T-helper 17 cell (primary cell): Measurements from ENCODE around the gene SSR1. TPM values are rescaled to one million over a fixed set of nuclear protein-coding genes. Genes with fewer than 3 reads are reported as not detected.
"Not testable (repeated sequence)": the region's sequence is repeated elsewhere in the genome, so short reads cannot be mapped to it uniquely, and the experiment has no call there.

ENCODE experiments used
- ATAC-seq: fragments of 150-1000 bp; cut with Tn5 transposase; 2 replicates; pipeline ENCODE4 v1.10.0; 2021; ENCODE audit warnings: mild to moderate bottlenecking, moderate library complexity
- DNase-seq, 3 donors: peaks; one replicate each; pipeline versions ENCODE4 v3.0.0 to v3.0.0-alpha.2; 2020 to 2021
- H3K9me3 ChIP-seq: one replicate; pipeline ENCODE4 v1.7.0; 2013; ENCODE audit warnings: low read length, mild to moderate bottlenecking; ENCODE audit not compliant: control insufficient read depth, poor library complexity, severe bottlenecking
- H3K27ac Mint-ChIP-seq: one replicate; pipeline ENCODE4 v1.8.0; 2022; ENCODE audit warnings: mild to moderate bottlenecking, moderate library complexity, mixed read lengths
- H3K27me3 Mint-ChIP-seq: one replicate; pipeline ENCODE4 v1.8.0; 2022; ENCODE audit warnings: mixed read lengths
- H3K36me3 Mint-ChIP-seq: one replicate; pipeline ENCODE4 v1.8.0; 2022; ENCODE audit warnings: low read depth, mixed read lengths
- H3K4me1 Mint-ChIP-seq: one replicate; pipeline ENCODE4 v1.8.0; 2022; ENCODE audit warnings: mild to moderate bottlenecking, mixed read lengths
- H3K4me3 Mint-ChIP-seq: one replicate; pipeline ENCODE4 v1.8.0; 2022; ENCODE audit warnings: mild to moderate bottlenecking, moderate library complexity, mixed read lengths
- total RNA-seq, 4 donors: library from RNA in 2 of 4; stranded (reverse) in 2 of 4; gene quantifications; one replicate each; pipeline ENCODE4 v1.2.3 and lab custom pipeline; 2022 to 2026

SSR1 gene
- total RNA-seq, 2 donors from 2014 or later = 80.4 to 96.1 TPM

DNA sequence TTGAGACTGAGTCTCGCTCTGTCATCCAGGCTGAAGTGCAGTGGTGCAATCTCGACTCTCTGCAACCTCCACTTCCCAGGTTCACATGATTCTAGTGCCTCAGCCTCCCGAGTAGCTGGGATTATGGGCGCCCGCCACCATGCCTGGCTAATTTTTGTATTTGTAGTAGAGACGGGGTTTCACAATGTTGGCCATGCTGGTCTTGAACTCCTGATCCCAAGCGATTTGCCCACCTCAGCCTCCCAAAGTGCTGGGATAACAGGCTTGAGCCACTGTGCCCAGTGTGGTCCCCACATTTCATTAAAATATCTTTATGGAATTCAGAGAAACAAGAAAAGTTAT, 47.6 kb downstream of the SSR1 start:
- ATAC-seq, H3K36me3 Mint-ChIP-seq, H3K4me3 Mint-ChIP-seq, DNase-seq, H3K9me3 ChIP-seq, H3K27ac Mint-ChIP-seq: not testable (repeated sequence)
- peaks cover 18% of the 10 kb centered on the region for H3K27me3 Mint-ChIP-seq
- peaks cover 11% of the 10 kb centered on the region for H3K4me1 Mint-ChIP-seq

DNA sequence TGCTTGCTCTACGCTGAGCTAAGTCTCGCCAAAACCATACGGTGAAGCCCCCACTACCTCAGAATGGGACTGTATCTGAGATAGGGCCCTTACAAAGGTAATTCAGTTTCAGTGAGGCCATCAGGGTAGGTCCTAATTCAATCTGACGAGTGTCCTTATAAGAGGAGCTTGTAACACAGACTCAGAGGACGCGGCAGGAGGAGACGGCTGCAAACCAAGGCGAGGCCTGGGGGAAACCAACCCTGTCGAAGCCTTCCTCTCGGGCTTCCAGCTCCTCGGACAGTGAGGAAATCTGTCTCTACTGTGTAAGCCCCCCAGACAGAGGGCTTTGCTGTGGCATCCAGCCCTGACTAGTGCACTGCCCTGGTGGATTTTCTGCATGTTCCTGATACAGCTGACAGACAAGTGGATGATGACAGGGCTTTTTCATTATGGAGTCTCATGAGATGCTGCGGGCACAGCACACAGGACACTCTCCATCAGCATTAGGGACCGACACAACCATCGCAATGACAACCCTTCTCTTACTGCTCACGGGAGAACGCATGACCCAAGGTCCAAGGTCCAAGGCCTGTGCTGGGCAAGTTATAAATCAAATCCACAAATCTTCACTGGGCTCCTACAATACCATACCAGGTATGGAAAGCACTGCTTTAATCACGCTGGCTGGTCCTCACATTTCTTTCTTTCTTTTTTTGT, 48.2 kb downstream of the SSR1 start:
- ATAC-seq (no peak), DNase-seq (no peak)
- H3K27ac Mint-ChIP-seq = no peak overlapping the region
- peaks cover 13% of the 10 kb centered on the region for H3K4me1 Mint-ChIP-seq
- peaks cover 20% of the 10 kb centered on the region for H3K27me3 Mint-ChIP-seq
- peaks cover 4% of the 10 kb centered on the region for H3K36me3 Mint-ChIP-seq
- no peaks in the 10 kb centered on the region for H3K9me3 ChIP-seq
- no peak overlapping the region for H3K4me3 Mint-ChIP-seq

DNA sequence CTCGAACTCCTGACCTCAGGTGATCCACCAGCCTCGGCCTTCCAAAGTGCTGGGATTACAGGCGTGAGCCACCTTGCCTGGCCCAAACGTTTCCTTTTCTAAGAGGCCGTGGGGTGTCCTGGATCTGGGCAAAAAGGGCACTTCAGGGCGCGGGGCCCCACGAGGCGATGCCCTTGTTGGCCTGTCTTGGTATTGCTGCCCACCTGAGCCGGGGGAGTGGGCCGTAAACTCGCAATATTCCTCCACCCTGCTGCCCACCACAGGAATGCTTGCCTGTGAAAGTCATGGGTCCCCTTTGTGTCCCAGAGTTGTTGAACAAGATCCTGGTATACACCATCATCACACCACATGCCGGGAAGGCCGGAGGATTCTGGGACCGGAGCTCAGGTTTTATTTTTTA, 49.0 kb downstream of the SSR1 start:
- no peak for ATAC-seq
- H3K27me3 Mint-ChIP-seq = peaks cover 28% of the 10 kb centered on the region
- H3K36me3 Mint-ChIP-seq = peaks cover 6% of the 10 kb centered on the region

DNA sequence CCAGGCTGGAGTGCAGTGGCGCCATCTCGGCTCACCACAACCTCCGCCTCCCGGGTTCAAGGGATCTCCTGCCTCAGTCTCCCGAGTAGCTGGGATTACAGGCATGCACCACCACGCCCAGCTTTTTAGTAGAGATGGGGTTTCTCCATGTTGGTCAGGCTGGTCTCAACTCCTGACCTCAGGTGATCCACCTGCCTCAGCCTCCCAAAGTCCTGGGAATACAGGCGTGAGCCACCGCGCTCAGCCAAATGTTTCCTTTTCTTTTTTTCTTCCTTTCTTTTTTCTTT, 49.5 kb downstream of the SSR1 start:
- not testable (repeated sequence) for ATAC-seq, H3K4me3 Mint-ChIP-seq, H3K9me3 ChIP-seq

More for the DNA sequence above, 49.0 kb downstream of the SSR1 start:
- no peak overlapping the region for H3K27ac Mint-ChIP-seq
- no peak overlapping the region for H3K4me3 Mint-ChIP-seq
- H3K9me3 ChIP-seq = no peaks in the 10 kb centered on the region
- DNase-seq = no peak
- H3K4me1 Mint-ChIP-seq = peaks cover 16% of the 10 kb centered on the region

DNA sequence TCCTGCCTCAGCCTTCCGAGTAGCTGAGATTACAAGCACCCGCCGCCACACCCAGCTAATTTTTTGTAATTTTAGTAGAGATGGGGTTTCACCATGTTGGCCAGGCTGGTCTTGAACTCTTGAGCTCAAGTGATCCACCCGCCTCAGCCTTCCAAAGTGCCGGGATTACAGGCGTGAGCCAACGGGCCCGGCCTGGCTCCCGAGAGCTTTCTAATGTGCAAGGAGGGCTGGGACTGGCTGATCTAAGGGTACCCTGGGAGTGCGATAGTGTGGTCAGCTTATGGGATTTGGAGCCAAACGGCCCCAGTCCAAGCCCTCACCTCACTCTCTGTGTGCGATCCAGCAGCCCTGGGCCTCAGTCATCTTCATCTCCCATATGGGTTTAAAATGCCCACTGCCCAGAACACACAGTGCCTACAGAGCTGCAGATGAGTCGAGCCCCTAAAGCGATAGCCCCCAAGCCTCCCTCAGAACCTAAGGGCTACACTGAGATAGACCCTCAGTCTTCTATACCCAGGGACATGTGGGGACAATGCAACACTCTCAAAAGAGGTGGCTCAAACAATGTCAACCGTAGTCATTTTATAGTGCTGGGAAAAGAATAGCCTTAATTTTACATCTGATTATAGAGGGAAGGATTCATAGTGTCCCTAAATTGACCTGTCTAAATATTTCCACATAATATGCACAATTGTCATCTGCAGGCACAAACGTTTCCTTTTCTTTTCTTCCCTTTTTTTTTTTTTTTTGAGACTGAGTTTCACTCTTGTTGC, 50.1 kb downstream of the SSR1 start:
- no peaks in the 10 kb centered on the region for H3K9me3 ChIP-seq
- no peak overlapping the region for H3K27ac Mint-ChIP-seq
- H3K36me3 Mint-ChIP-seq = peaks cover 6% of the 10 kb centered on the region
- DNase-seq (no peak), ATAC-seq (no peak)
- H3K4me3 Mint-ChIP-seq = no peak overlapping the region
- H3K4me1 Mint-ChIP-seq = peaks cover 18% of the 10 kb centered on the region
- peaks cover 30% of the 10 kb centered on the region for H3K27me3 Mint-ChIP-seq

More for the DNA sequence above, 49.5 kb downstream of the SSR1 start:
- peaks cover 30% of the 10 kb centered on the region for H3K27me3 Mint-ChIP-seq
- DNase-seq, H3K27ac Mint-ChIP-seq, H3K36me3 Mint-ChIP-seq: not testable (repeated sequence)
- H3K4me1 Mint-ChIP-seq = peaks cover 18% of the 10 kb centered on the region

DNA sequence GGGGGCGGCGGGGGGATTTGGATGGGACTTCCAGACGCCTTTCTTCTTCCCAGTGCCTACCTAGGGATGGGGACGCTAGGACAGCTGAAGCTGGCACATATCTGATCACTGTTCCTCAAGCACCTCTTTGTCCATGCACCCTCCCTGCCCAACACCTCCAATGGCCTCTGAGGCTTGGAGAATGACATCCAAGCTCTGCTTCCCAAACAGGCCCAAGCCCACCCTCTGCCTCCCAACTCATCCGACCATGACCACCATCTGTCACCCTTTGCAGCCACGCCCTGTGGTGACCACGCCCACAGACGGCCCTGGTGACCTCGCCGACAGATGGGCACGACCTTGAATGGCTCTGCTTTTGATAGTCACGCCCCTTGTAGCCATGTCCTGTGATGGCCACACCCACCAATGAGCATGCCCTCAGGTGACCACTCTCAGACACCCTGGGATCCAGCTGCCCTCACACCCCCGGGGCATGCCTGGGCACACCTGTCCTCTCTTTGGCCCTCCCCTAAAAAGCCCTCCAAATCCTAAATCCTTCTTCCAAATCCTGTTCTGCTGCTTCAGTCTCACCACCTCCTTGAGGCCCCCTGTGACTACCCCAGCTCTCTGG, 51.0 kb downstream of the SSR1 start:
- DNase-seq = no peak
- H3K27me3 Mint-ChIP-seq = peaks cover 30% of the 10 kb centered on the region
- no peak overlapping the region for H3K27ac Mint-ChIP-seq
- peaks cover 6% of the 10 kb centered on the region for H3K36me3 Mint-ChIP-seq
- peaks cover 18% of the 10 kb centered on the region for H3K4me1 Mint-ChIP-seq
- peak overlapping the region; percentile 99 for H3K4me3 Mint-ChIP-seq
- ATAC-seq = no peak
- no peaks in the 10 kb centered on the region for H3K9me3 ChIP-seq

DNA sequence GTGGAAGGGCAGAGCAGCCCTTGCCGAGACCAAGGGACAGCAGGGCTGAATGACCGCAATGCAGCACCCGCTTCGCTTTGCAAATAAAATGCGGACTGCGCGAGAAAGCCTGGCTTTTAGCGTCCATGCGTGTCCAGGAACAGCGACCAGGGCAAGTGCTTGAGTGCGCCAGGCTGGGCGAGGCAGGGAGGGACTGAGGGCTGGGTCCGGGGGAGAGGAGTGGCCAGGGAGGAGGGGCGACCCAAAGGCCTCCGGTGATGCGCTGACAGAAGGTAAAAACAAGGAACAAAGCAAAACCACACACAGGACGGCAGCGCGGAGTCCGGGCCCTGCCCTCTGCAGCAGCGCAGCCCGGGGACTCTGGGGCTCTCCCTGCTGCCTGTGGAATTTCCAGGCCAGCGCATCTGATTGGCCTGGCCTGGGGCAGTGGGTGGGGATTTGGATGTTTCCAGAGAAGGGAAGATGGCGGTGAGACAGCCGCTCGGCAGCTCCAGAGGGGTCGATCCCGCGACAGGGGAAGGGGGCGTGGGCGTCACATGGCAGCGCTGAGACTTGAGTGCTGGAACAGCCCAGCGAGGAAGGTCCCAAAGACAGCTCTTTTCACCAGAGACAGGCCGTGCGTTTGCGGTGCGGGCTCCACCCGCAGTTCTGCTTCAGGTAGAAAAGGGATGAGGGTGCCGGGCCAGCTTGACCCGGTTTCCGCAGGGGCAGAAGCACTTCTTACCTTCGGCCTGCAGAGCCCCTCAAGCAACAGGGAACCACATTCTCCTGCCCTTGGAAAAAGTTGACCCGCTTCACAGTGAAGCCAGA, 51.8 kb downstream of the SSR1 start:
- Mint-ChIP-seq H3K4me1 (peaks cover 18% of the 10 kb centered on the region), H3K27me3 (peaks cover 30% of the 10 kb centered on the region), H3K4me3 (peak overlapping the region; percentile 99), H3K36me3 (peaks cover 6% of the 10 kb centered on the region), H3K27ac (peak overlapping the region; percentile 67)
- ATAC-seq (peak; percentile 88), DNase-seq (no peak)
- no peaks in the 10 kb centered on the region for H3K9me3 ChIP-seq

DNA sequence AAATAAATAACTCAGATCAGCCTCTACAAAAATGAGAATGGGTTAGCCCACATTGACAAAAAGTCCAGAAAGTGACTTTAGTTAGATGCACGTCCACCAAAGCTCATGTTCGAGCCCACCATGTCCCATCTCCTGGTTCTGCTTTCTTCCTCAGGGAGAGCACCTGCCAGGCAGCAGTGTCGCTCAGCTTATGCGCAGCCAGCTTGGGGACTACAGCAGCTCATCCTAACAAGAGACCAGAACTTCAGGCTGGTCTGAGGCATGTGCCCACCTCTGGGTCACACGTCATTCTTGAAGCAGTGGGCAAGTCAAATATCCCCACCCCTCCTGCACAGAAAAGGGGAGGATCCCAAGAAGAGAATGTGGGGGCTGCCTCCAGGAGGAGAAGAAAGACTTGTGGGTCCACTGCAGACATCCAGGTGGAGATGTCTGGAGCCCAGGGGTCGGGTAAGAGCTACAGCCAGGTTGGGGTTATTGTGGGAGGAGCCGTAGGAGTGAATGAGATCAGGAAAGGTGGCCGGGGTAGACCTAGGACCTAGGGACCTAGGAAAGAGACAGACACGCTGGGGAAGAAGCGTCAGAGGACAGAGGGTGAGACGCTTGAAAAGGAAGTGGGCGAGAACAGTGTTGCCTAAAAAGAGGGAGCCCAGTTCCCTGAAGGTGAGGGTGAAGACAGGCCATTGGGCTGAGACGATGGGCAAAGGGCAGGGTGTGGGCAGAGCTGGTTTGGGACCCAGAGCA, 52.5 kb downstream of the SSR1 start:
- no peaks in the 10 kb centered on the region for H3K9me3 ChIP-seq
- no peak for ATAC-seq
- H3K27ac Mint-ChIP-seq = peak overlapping the region; percentile 67
- no peak for DNase-seq
- peaks cover 30% of the 10 kb centered on the region for H3K27me3 Mint-ChIP-seq
- H3K4me3 Mint-ChIP-seq = peak overlapping the region; percentile 99
- H3K36me3 Mint-ChIP-seq = peaks cover 6% of the 10 kb centered on the region
- peaks cover 18% of the 10 kb centered on the region for H3K4me1 Mint-ChIP-seq

DNA sequence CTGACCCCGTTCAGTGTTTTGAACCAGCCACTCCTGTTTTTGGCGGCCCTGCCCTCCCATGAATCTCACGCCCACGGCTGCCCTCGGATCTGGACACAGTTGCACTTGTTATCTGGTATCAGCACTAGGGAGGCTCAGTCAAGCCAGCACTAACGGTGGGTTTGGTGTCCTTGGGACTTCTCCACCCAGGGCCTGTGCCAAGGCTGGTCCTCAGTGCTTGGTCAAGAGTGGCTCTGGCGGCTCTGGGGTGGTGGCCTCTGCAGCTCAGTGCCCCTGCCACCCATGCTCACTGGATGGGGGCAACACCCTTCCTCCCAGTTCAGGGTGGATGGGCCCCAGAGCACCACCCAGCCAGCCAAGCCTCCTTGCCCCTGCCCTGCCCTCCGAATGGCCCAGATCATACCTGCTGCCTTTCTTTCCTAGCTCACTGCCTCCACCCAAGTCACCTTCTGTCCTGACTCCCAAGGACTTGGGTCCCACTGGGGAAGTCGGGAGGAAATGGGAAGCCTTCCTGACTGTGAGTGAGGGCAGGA, 54.7 kb downstream of the SSR1 start:
- Mint-ChIP-seq H3K4me3 (no peak overlapping the region), H3K27ac (no peak overlapping the region), H3K27me3 (peaks cover 30% of the 10 kb centered on the region), H3K36me3 (peaks cover 6% of the 10 kb centered on the region), H3K4me1 (peaks cover 18% of the 10 kb centered on the region)
- H3K9me3 ChIP-seq = no peaks in the 10 kb centered on the region
- ATAC-seq = no peak
- DNase-seq = no peak

DNA sequence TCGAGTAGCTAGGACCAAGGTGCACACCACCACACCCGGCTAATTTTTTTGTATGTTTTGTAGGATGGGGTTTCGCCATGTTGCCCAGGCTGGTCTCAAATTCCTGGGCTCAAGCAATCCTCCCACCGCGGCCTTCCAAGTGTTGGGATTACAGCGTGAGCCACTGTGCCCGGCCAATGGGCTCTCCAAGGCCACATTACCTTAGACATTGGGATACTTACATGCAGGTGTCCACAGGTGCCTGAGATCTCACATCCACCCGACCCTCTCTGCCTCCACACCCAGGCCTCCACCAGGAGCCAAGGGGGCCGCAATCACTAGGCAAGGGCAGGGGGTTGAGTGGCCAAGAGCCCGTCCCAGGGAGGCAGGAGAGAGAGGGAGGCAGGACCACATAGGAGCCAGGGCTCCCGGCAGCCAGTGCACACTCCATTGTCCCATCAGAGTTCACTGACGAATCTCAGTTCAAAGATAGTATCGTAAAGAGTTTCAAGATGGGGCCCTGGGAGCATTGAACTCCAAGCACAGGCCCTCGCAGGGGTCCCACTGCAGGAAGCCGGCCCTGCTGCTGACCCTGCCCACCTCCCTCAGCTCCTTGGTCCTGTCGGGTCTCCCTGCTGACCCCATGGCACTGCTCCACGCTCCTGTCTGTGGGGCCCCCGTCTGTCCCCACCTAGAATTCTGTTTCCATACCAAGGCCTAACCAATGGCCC, 55.3 kb downstream of the SSR1 start:
- Mint-ChIP-seq H3K27ac (no peak overlapping the region), H3K27me3 (peaks cover 28% of the 10 kb centered on the region), H3K4me3 (no peak overlapping the region), H3K36me3 (peaks cover 6% of the 10 kb centered on the region), H3K4me1 (peaks cover 18% of the 10 kb centered on the region)
- no peak for DNase-seq
- H3K9me3 ChIP-seq = no peaks in the 10 kb centered on the region
- no peak for ATAC-seq

DNA sequence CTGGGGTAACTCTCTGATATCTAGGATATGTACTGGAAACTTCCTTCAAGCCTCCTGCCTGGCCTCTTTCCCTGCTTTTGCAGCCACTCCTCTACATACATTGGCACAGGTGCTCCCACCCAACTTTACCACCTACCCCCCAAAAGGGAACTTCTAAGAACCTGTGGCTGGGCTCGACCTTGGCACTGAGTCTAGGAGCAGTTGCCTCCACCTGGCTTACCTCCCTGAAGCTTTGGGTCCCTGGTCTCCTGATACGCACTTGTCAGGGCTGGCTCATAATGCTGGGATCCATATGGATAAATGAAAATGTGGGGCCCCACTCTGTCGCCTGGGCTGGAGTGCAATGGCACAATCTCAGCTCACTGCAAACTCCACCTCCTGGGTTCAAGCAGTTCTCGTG, 56.2 kb downstream of the SSR1 start:
- H3K27ac Mint-ChIP-seq = no peak overlapping the region
- peaks cover 6% of the 10 kb centered on the region for H3K36me3 Mint-ChIP-seq
- no peak overlapping the region for H3K4me3 Mint-ChIP-seq
- peaks cover 23% of the 10 kb centered on the region for H3K27me3 Mint-ChIP-seq
- peaks cover 18% of the 10 kb centered on the region for H3K4me1 Mint-ChIP-seq
- no peaks in the 10 kb centered on the region for H3K9me3 ChIP-seq
- DNase-seq (no peak), ATAC-seq (no peak)

DNA sequence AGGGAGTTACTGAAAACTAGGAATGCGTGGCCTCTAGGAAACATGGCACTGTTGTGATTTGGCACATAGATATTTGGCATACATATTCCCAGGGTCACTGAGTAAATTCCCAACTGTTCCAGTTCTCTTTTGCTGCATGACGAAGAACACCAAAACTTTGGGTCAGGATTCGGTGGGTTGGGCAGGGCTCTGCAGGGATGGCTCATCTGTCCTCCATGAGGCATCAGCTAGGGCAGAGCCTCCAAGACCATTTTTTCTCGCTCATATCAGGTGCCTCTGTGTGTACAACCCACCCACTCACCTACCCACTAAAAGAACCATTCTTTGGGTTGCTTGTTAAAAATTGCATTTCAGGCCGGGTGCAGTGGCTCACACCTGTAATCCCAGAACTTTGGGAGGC, 57.1 kb downstream of the SSR1 start:
- DNase-seq = no peak
- Mint-ChIP-seq H3K27me3 (peaks cover 19% of the 10 kb centered on the region), H3K4me1 (peaks cover 12% of the 10 kb centered on the region)

More for the DNA sequence above, 57.1 kb downstream of the SSR1 start:
- H3K4me3 Mint-ChIP-seq = no peak overlapping the region
- ATAC-seq = no peak
- H3K27ac Mint-ChIP-seq = no peak overlapping the region
- no peaks in the 10 kb centered on the region for H3K9me3 ChIP-seq
- H3K36me3 Mint-ChIP-seq = peaks cover 6% of the 10 kb centered on the region
